K562 (cell line): ENCODE data around the gene HS3ST3A1. TPM values are rescaled to one million over a fixed set of nuclear protein-coding genes. Genes with fewer than 3 reads are reported as not detected.
A peak's percentile ranks its signal among the peaks of the same experiment; 100 is the strongest.

ENCODE experiments used
- ATAC-seq: fragments of 200-7000 bp; cut with Tn5 transposase; 3 replicates; pipeline ENCODE4 v1.9.1; 2020; ENCODE audit warnings: moderate library complexity
- BruUV-seq: library from RNA; stranded (reverse); fragments of 400-500 nt; replicated peaks from 2 replicates; lab custom pipeline; 2021; lab: Mats Ljungman, UMichigan
- CTCF ChIA-PET: fragments of 300-600 bp; formaldehyde crosslinking; extraction: SDS; loops from one replicate; lab custom pipeline; 2021; ENCODE audit warnings: low intra/inter-chr PET ratio; lab: Yijun Ruan, JAX
- POLR2A ChIA-PET: fragments of 300-600, 350-650 bp; sonication (Branson Sonifier 250); formaldehyde crosslinking; extraction: SDS; loops from one replicate; lab custom pipeline; 2021; ENCODE audit warnings: antibody characterized with exemption, inconsistent platforms; lab: Yijun Ruan, JAX
- DNase-seq, 4 experiments: peaks; one replicate each; pipeline versions ENCODE4 v3.0.0 to v3.0.0-alpha.2; 2011 to 2018; ENCODE audit warnings: low spot score in 3 of 4, mixed read lengths in 3 of 4; ENCODE audit errors: extremely low read depth in 1 of 4
- FAIRE-seq: peaks from 2 replicates; lab custom pipeline; 2011; peaks lifted over from hg19 to GRCh38; lab: Jason Lieb, UNC
- H2AFZ ChIP-seq: 2 replicates; pipeline ENCODE4 v1.6.0; 2011; ENCODE audit warnings: low read depth, low read length, control low read depth, inconsistent platforms
- H3K27ac ChIP-seq: fragments of 200-600 bp; 3 replicates; pipeline ENCODE4 v1.8.0; 2011; ENCODE audit warnings: low read depth, mild to moderate bottlenecking, control low read depth, inconsistent platforms, low read length, moderate library complexity, mixed read lengths; ENCODE audit errors: extremely low read depth
- H3K27me3 ChIP-seq, 2 experiments: fragments of 300-600 bp in 1 of 2; 2 replicates in 1 of 2; 3 replicates in 1 of 2; pipeline versions ENCODE4 v1.6.0 to v1.8.0; 2011; ENCODE audit warnings: inconsistent platforms in 2 of 2, low read length in 2 of 2, mild to moderate bottlenecking in 1 of 2, mixed read lengths in 1 of 2, moderate library complexity in 1 of 2; ENCODE audit not compliant: control insufficient read depth in 2 of 2, insufficient read depth in 2 of 2
- H3K36me3 ChIP-seq: fragments of 300-600 bp; 3 replicates; pipeline ENCODE4 v1.8.0; 2011; ENCODE audit warnings: mild to moderate bottlenecking, low read length, inconsistent platforms; ENCODE audit not compliant: control insufficient read depth, insufficient read depth
- H3K4me1 ChIP-seq, 2 experiments: fragments of 200-600 bp in 1 of 2; replicated peaks in 1 of 2; 2 replicates in 1 of 2; 3 replicates in 1 of 2; pipeline versions ENCODE4 v1.5.1 to v1.8.0; 2011; ENCODE audit warnings: inconsistent platforms in 2 of 2, low read length in 2 of 2, mild to moderate bottlenecking in 1 of 2, mixed read lengths in 1 of 2, moderate library complexity in 1 of 2; ENCODE audit not compliant: control insufficient read depth in 2 of 2, insufficient read depth in 2 of 2
- H3K4me2 ChIP-seq: 2 replicates; pipeline ENCODE4 v1.6.1; 2011; ENCODE audit warnings: low read length, control low read depth, inconsistent platforms, mixed read lengths; ENCODE audit not compliant: insufficient read depth
- H3K4me3 ChIP-seq: fragments of 200-600 bp; sonication (generic), shearing (Covaris generic); 2 replicates; pipeline ENCODE4 v1.5.1; 2016; ENCODE audit warnings: control low read depth, inconsistent platforms
- H3K79me2 ChIP-seq: fragments of 200-600 bp; 3 replicates; pipeline ENCODE4 v1.8.0; 2011; ENCODE audit warnings: low read length, inconsistent platforms; ENCODE audit not compliant: control insufficient read depth, insufficient read depth
- H3K9ac ChIP-seq, 2 experiments: 2 replicates each; pipeline versions ENCODE4 v1.6.0 to v1.6.1; 2011; ENCODE audit warnings: low read depth in 2 of 2, low read length in 2 of 2, control low read depth in 1 of 2, inconsistent platforms in 1 of 2, mild to moderate bottlenecking in 1 of 2, mixed read lengths in 1 of 2; ENCODE audit not compliant: insufficient read depth in 1 of 2
- H3K9me1 ChIP-seq: one replicate; pipeline ENCODE4 v1.6.0; 2011; ENCODE audit warnings: inconsistent platforms, mild to moderate bottlenecking, low read length, moderate library complexity; ENCODE audit not compliant: control insufficient read depth, insufficient read depth
- H3K9me3 ChIP-seq: replicated peaks from 2 replicates; pipeline ENCODE4 v1.5.1; 2011; ENCODE audit warnings: low read depth, low read length, inconsistent platforms; ENCODE audit not compliant: control insufficient read depth, insufficient read depth
- H4K20me1 ChIP-seq: replicated peaks from 2 replicates; pipeline ENCODE4 v1.6.1; 2011; ENCODE audit warnings: low read length, inconsistent platforms, mixed read lengths; ENCODE audit not compliant: control insufficient read depth, insufficient read depth
- C11orf30 ChIP-seq: fragments of 450-650 bp; IDR thresholded peaks from 2 replicates; pipeline ENCODE4 v1.6.1; 2016; ENCODE audit warnings: low read depth, mild to moderate bottlenecking
- CUX1 ChIP-seq: fragments of 200-800 bp; sonication (Bioruptor generic); IDR thresholded peaks from 2 replicates; pipeline ENCODE4 v1.6.1; 2016; ENCODE audit warnings: missing genetic modification characterization, missing compliant biosample characterization
- GATA2 ChIP-seq: sonication (generic); formaldehyde crosslinking; IDR thresholded peaks from 2 replicates; pipeline ENCODE4 v1.4.0; 2020; ENCODE audit warnings: mild to moderate bottlenecking, missing genetic modification reagents
- HDGF ChIP-seq: fragments of 450-650 bp; IDR thresholded peaks from 2 replicates; pipeline ENCODE4 v1.6.1; 2016
- ILK ChIP-seq: fragments of 450-650 bp; IDR thresholded peaks from 2 replicates; pipeline ENCODE4 v1.6.1; 2016; ENCODE audit warnings: missing genetic modification characterization, low read depth, mild to moderate bottlenecking, missing compliant biosample characterization, moderate library complexity, borderline replicate concordance
- MAX ChIP-seq: sonication (generic); formaldehyde crosslinking; IDR thresholded peaks from 2 replicates; pipeline ENCODE4 v1.9.0; 2022; ENCODE audit warnings: mild to moderate bottlenecking, missing genetic modification reagents
- MCM7 ChIP-seq, 2 experiments: fragments of 450-650 bp; IDR thresholded peaks; 2 replicates each; pipeline ENCODE4 v1.6.1; 2016 to 2018
- MYBL2 ChIP-seq, 2 experiments: fragments of 450-650 bp in 1 of 2; sonication (generic) in 1 of 2; formaldehyde crosslinking in 1 of 2; IDR thresholded peaks; 2 replicates each; pipeline versions ENCODE4 v1.6.1 to v1.8.1; 2017 to 2022; ENCODE audit warnings: borderline replicate concordance in 1 of 2, inconsistent platforms in 1 of 2, low read depth in 1 of 2, mild to moderate bottlenecking in 1 of 2, missing genetic modification reagents in 1 of 2, moderate library complexity in 1 of 2
- NFXL1 ChIP-seq: fragments of 450-650 bp; formaldehyde crosslinking; IDR thresholded peaks from 2 replicates; pipeline ENCODE4 v1.4.0; 2021; ENCODE audit warnings: mild to moderate bottlenecking
- PYGO2 ChIP-seq: fragments of 450-650 bp; IDR thresholded peaks from 2 replicates; pipeline ENCODE4 v1.6.1; 2016; ENCODE audit warnings: mild to moderate bottlenecking, missing genetic modification characterization, moderate library complexity, missing compliant biosample characterization
- ZBTB34 ChIP-seq: fragments of 250-450 bp; sonication (Bioruptor Pico); IDR thresholded peaks from 2 replicates; pipeline ENCODE4 v1.8.0; 2021; ENCODE audit warnings: mild to moderate bottlenecking, moderate library complexity
- ZNF445 ChIP-seq: fragments of 250-450 bp; sonication (Bioruptor Pico); IDR thresholded peaks from 2 replicates; pipeline ENCODE4 v1.4.0; 2020; ENCODE audit warnings: low read depth, mild to moderate bottlenecking, moderate library complexity
- ZNF511 ChIP-seq: sonication (generic); formaldehyde crosslinking; IDR thresholded peaks from 2 replicates; pipeline ENCODE4 v1.8.0; 2022; ENCODE audit warnings: mild to moderate bottlenecking, missing genetic modification reagents
- ZNF717 ChIP-seq: fragments of 250-450 bp; sonication (Bioruptor Pico); IDR thresholded peaks from 2 replicates; pipeline ENCODE4 v1.5.0; 2021
- WGBS: fragments of 100-300 bp; shearing (Covaris generic); methylation state at CpG from one replicate; pipeline ENCODE4 v1.1.6; 2016; ENCODE audit warnings: low coverage, mixed read lengths; ENCODE audit not compliant: insufficient coverage; ENCODE audit errors: missing lambda C conversion rate; 5-methylcytosine and 5-hydroxymethylcytosine counted together
- in situ Hi-C: fragments of 300-500 bp; cut with MboI; formaldehyde crosslinking; loops from 4 replicates; pipeline ENCODE4 v1.15.0; 2018; ENCODE audit warnings: inconsistent platforms, mixed read lengths
- intact Hi-C: fragments of 100-400 bp; cut with micrococcal nuclease; formaldehyde crosslinking; loops from 2 replicates; pipeline ENCODE4 v1.14.2; 2022
- polyA plus RNA-seq, 8 experiments: library from polyadenylated mRNA; depleted of rRNA in 4 of 8; stranded (reverse) in 5 of 8; unstranded in 3 of 8; fragments of >200 nt; fragmentation: Nextera tagmentation in 2 of 8; fragmentation: Illumina TruSeq in 1 of 8; extraction: Ambion mirVana in 2 of 8; extraction: Trizol in 1 of 8; gene quantifications; 2 replicates each; pipeline versions ENCODE4 v1.2.1 to v1.2.3, GENCODE V29; 2011 to 2014; ENCODE audit warnings: inconsistent platforms in 1 of 8, missing spikeins in 1 of 8
- total RNA-seq, 7 experiments: library from RNA; depleted of rRNA in 6 of 7; stranded (reverse); fragments of >200 nt in 6 of 7; fragmentation: Illumina TruSeq in 2 of 7; extraction: Trizol in 2 of 7; gene quantifications; 2 replicates each; pipeline versions ENCODE4 v1.2.1 to v1.2.3, GENCODE V29; 2011 to 2021; ENCODE audit warnings: low replicate concordance in 1 of 7

HS3ST3A1 gene
- total and polyA plus RNA-seq, 9 of the 15 experiments (the other 6 are each of a cell fraction or from before 2014, with no cell fraction given): 0.25 to 14.8 (median 2.3) TPM

- H4K20me1 ChIP-seq: no peaks in the 10 kb centered on the region
- peak overlapping the region; percentile 45; the same call in 1 of the 2 replicates for H2AFZ ChIP-seq
- FAIRE-seq (no peak), DNase-seq (peak in 1 of 4 experiments; percentile 69), ATAC-seq (peak; percentile 69)
- H3K9me3 ChIP-seq: no peaks in the 10 kb centered on the region
- in situ Hi-C loops: no loop called here
- no peak overlapping the region; the same call in 1 of the 2 replicates for H3K4me2 ChIP-seq
- intact Hi-C loops: loop anchor here (2.0 kb wide), 1 partner anchor 36 kb away; no protein-coding TSS in a partner anchor
- H3K27me3 ChIP-seq: peaks cover 0 to 8% of the 10 kb centered on the region in 2 experiments; a peak in 4 of 5 replicates
- WGBS: 8% methylated on average over 1 of the region's 1 CpG
- no peak overlapping the region for H3K9ac ChIP-seq
- no TSS peak for BruUV-seq
- ChIA-PET POLR2A (interaction anchor here (0.6 kb wide), 1 partner anchor 46 kb away, joined by 3 read pairs; no protein-coding TSS in a partner anchor), CTCF (no interaction called here)
- H3K4me3 ChIP-seq: no peak overlapping the region
- no peaks in the 10 kb centered on the region for H3K36me3 ChIP-seq
- peaks cover 0 to 8% of the 10 kb centered on the region in 2 experiments; a peak in 2 of 5 replicates for H3K4me1 ChIP-seq
- no peaks in the 10 kb centered on the region for H3K9me1 ChIP-seq
- H3K27ac ChIP-seq: peak overlapping the region; percentile 10; the same call in 1 of the 3 replicates
- no peaks in the 10 kb centered on the region for H3K79me2 ChIP-seq
- peak; percentile 94 for TF ChIP-seq PYGO2 (tag)
- no peak for TF ChIP-seq MCM7 (IDR thresholded peaks at IDR 0.05)
- no peak for TF ChIP-seq C11orf30
- no peak for TF ChIP-seq ZBTB34
- no peak for TF ChIP-seq ZNF717 (CRISPR knock-in tag)
- TF ChIP-seq GATA2 (CRISPR knock-in tag): no peak
- no peak for TF ChIP-seq MAX (CRISPR knock-in tag)
- no peak for TF ChIP-seq HDGF
- TF ChIP-seq NFXL1 (CRISPR knock-in tag): peak; percentile 97
- no peak for TF ChIP-seq MYBL2 (IDR thresholded peaks at IDR 0.05; ENCODE audit: low read depth)
- no peak for TF ChIP-seq MYBL2 (CRISPR knock-in tag; IDR thresholded peaks at IDR 0.05; ENCODE audit: borderline replicate concordance)
- 0 out of 2 replicates have a peak, but pooled peaks have one; percentile 69 for TF ChIP-seq ZNF445
- peak; percentile 92; the same call in 1 of the 2 replicates for TF ChIP-seq CUX1 (CRISPR knock-in tag)
- TF ChIP-seq ZNF511: no peak
- TF ChIP-seq ILK: peak; percentile 60; the same call in 1 of the 2 replicates
Observed at GRCh38 chr17:13638855-13639458, 37.2 kb upstream of the HS3ST3A1 start.
